Endodermal cell (in vitro differentiated cells): ENCODE results near the gene PKD2. TPM values are rescaled to one million over a fixed set of nuclear protein-coding genes. Genes with fewer than 3 reads are reported as not detected.

Experiments
- DNase-seq: peaks from one replicate; pipeline ENCODE4 v3.0.0-alpha.2; 2017
- H3K27ac ChIP-seq: 2 replicates; pipeline ENCODE4 v1.5.1; 2013; ENCODE audit warnings: mild to moderate bottlenecking, low read depth, low read length, moderate library complexity
- H3K27me3 ChIP-seq: 2 replicates; pipeline ENCODE4 v1.6.1; 2013; ENCODE audit warnings: mild to moderate bottlenecking, low read length, moderate library complexity; ENCODE audit not compliant: insufficient read depth, control insufficient read depth, poor library complexity, severe bottlenecking
- H3K36me3 ChIP-seq: 2 replicates; pipeline ENCODE4 v1.7.0; 2013; ENCODE audit warnings: mild to moderate bottlenecking, low read length, moderate library complexity; ENCODE audit not compliant: control insufficient read depth, insufficient read depth
- H3K4me1 ChIP-seq: one replicate; pipeline ENCODE4 v1.7.0; 2013; ENCODE audit warnings: low read length; ENCODE audit not compliant: control insufficient read depth, insufficient read depth
- H3K4me3 ChIP-seq: 2 replicates; pipeline ENCODE4 v1.5.1; 2013; ENCODE audit warnings: mild to moderate bottlenecking, low read length, moderate library complexity
- H3K9ac ChIP-seq: 2 replicates; pipeline ENCODE4 v1.6.1; 2013; ENCODE audit warnings: mild to moderate bottlenecking, low read length, moderate library complexity; ENCODE audit not compliant: poor library complexity, severe bottlenecking; ENCODE audit errors: extremely low read depth
- H3K9me3 ChIP-seq: 2 replicates; pipeline ENCODE4 v1.6.1; 2013; ENCODE audit warnings: mild to moderate bottlenecking, low read length, moderate library complexity; ENCODE audit not compliant: control insufficient read depth
- H3K27ac Mint-ChIP-seq: 2 replicates; pipeline ENCODE4 v1.8.0; 2020; ENCODE audit warnings: mixed read lengths
- H3K27me3 Mint-ChIP-seq: 2 replicates; pipeline ENCODE4 v1.8.0; 2021; ENCODE audit warnings: mild to moderate bottlenecking, mixed read lengths; ENCODE audit not compliant: insufficient read depth
- H3K36me3 Mint-ChIP-seq: 2 replicates; pipeline ENCODE4 v1.8.0; 2020; ENCODE audit warnings: low read depth, mixed read lengths
- H3K4me1 Mint-ChIP-seq: 2 replicates; pipeline ENCODE4 v1.8.0; 2020; ENCODE audit warnings: mixed read lengths
- H3K4me3 Mint-ChIP-seq: 2 replicates; pipeline ENCODE4 v1.8.0; 2020; ENCODE audit warnings: mild to moderate bottlenecking, moderate library complexity, mixed read lengths
- H3K9me3 Mint-ChIP-seq: 2 replicates; pipeline ENCODE4 v1.8.0; 2020; ENCODE audit warnings: mild to moderate bottlenecking, mixed read lengths
- WGBS, 2 experiments: methylation state at CpG; one replicate each; pipeline versions ENCODE4 v1.1.5 to v1.1.7; 2013; ENCODE audit warnings: missing lambda C conversion rate in 2 of 2, mixed read lengths in 1 of 2; ENCODE audit not compliant: insufficient coverage in 1 of 2, insufficient read length in 1 of 2; 5-methylcytosine and 5-hydroxymethylcytosine counted together
- total RNA-seq, 2 donors: library from RNA; stranded (reverse); fragmentation: NEBNext Ultra II Directional in 1 of 2; extraction: Animal tissue kit (Norgen Biotek cat#: 25700) in 1 of 2; gene quantifications; 2 replicates in 1 of 2; 3 replicates in 1 of 2; pipeline ENCODE4 v1.2.1, GENCODE V29; 2021
- TF ChIP-seq, protein P1 (sequence below): fragments of 200-600 bp; sonication (generic); conservative IDR thresholded peaks from 2 replicates; pipeline ENCODE4 v1.5.0; 2021; ENCODE audit warnings: antibody characterized with exemption, mild to moderate bottlenecking

PKD2 gene
- total RNA-seq, 2 donors from 2014 or later = 31.4 to 34.2 TPM

- Histone ChIP-seq H3K9ac (no peak overlapping the region), H3K36me3 (peaks cover 95% of the 10 kb centered on the region), H3K9me3 (no peaks in the 10 kb centered on the region), H3K4me3 (no peak overlapping the region), H3K27me3 (no peaks in the 10 kb centered on the region), H3K27ac (no peak overlapping the region), H3K4me1 (no peaks in the 10 kb centered on the region)
- DNase-seq = no peak
- Mint-ChIP-seq H3K4me3 (no peak overlapping the region), H3K27me3 (no peaks in the 10 kb centered on the region), H3K4me1 (no peaks in the 10 kb centered on the region), H3K27ac (no peak overlapping the region), H3K9me3 (no peaks in the 10 kb centered on the region), H3K36me3 (peaks cover 62% of the 10 kb centered on the region)
- WGBS, 2 experiments = 90 to 95% methylated on average over 2 of the region's 2 CpGs
- TF ChIP-seq, protein P1, sequence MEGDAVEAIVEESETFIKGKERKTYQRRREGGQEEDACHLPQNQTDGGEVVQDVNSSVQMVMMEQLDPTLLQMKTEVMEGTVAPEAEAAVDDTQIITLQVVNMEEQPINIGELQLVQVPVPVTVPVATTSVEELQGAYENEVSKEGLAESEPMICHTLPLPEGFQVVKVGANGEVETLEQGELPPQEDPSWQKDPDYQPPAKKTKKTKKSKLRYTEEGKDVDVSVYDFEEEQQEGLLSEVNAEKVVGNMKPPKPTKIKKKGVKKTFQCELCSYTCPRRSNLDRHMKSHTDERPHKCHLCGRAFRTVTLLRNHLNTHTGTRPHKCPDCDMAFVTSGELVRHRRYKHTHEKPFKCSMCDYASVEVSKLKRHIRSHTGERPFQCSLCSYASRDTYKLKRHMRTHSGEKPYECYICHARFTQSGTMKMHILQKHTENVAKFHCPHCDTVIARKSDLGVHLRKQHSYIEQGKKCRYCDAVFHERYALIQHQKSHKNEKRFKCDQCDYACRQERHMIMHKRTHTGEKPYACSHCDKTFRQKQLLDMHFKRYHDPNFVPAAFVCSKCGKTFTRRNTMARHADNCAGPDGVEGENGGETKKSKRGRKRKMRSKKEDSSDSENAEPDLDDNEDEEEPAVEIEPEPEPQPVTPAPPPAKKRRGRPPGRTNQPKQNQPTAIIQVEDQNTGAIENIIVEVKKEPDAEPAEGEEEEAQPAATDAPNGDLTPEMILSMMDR = no peak
Measured at GRCh38 chr4:88041626-88042025, 34.2 kb downstream of the PKD2 start.

DNA sequence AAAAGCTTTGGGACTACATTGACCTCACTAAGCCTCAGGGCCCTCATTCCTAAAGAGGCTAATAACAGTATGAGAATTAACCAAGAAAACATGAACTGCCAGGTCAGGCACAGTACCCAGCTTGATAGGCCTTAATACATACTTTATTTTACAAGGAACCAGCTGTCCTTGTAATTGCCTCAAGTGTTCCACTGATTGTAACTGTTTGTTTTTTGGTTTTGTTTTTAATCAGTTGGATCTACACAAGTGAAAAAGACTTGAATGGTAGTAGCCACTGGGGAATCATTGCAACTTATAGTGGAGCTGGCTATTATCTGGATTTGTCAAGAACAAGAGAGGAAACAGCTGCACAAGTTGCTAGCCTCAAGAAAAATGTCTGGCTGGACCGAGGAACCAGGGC, 35.6 kb downstream of the PKD2 start:
- no peak for DNase-seq
- no peaks in the 10 kb centered on the region for H3K27me3 Mint-ChIP-seq
- peaks cover 95% of the 10 kb centered on the region for H3K36me3 ChIP-seq
- H3K4me3 Mint-ChIP-seq = no peak overlapping the region
- TF ChIP-seq, protein P1 = no peak
- 94% methylated on average over 1 of the region's 1 CpG; no CpG with 5 or more reads in 1 of the 2 experiments for WGBS, 2 experiments
- no peak overlapping the region for H3K9ac ChIP-seq
- no peak overlapping the region for H3K4me3 ChIP-seq
- H3K4me1 Mint-ChIP-seq = no peaks in the 10 kb centered on the region
- no peaks in the 10 kb centered on the region for H3K9me3 ChIP-seq
- no peak overlapping the region for H3K27ac ChIP-seq
- no peaks in the 10 kb centered on the region for H3K4me1 ChIP-seq
- peaks cover 59% of the 10 kb centered on the region for H3K36me3 Mint-ChIP-seq
- no peak overlapping the region for H3K27ac Mint-ChIP-seq
- no peaks in the 10 kb centered on the region for H3K27me3 ChIP-seq
- H3K9me3 Mint-ChIP-seq = no peaks in the 10 kb centered on the region

DNA sequence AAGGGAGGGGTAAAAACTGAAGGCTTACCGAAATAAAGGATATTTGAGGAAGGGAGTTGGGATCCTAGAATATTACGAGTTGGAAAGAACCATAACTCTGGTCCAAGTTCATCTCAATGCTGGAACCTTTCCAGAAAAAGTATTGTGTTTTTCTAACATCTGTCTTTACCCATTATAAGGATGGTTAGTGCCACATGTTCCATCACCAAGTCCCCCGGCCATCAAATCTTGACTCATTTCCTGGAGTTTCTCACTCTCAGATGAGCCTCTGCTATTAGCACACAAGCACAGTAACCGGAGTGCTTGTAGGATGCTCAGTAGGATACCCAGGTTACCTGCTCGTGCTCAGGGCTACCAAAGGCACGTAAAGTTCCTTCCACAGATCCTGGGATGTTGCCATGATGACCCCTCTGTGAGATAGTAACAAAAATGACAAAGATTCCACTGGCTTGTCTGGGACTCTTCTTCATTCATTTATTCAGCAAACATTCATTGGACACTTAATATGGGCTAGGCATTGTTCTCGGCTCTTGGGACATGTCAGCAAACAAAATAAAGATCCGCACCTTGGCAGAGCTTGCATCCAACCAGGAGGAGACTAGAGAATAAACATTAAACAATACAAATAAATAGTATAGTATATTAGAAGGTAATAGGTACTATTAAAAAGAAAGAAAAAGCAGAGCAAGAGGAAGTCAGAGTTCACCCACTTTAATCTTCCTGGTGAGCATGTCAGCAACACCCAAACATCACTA, 36.3 kb downstream of the PKD2 start:
- H3K9me3 ChIP-seq = no peaks in the 10 kb centered on the region
- H3K36me3 ChIP-seq = peaks cover 92% of the 10 kb centered on the region
- TF ChIP-seq, protein P1 = no peak
- Mint-ChIP-seq H3K27ac (no peak overlapping the region), H3K36me3 (peaks cover 56% of the 10 kb centered on the region), H3K4me1 (no peaks in the 10 kb centered on the region), H3K27me3 (no peaks in the 10 kb centered on the region), H3K4me3 (no peak overlapping the region), H3K9me3 (no peaks in the 10 kb centered on the region)
- 95 to 100% methylated on average over 6 to 8 of the region's 8 CpGs for WGBS, 2 experiments
- H3K4me3 ChIP-seq = no peak overlapping the region
- no peaks in the 10 kb centered on the region for H3K4me1 ChIP-seq
- no peak for DNase-seq
- H3K27ac ChIP-seq = no peak overlapping the region
- no peak overlapping the region for H3K9ac ChIP-seq
- no peaks in the 10 kb centered on the region for H3K27me3 ChIP-seq
